ENCODE results near the gene AP1B1.

- TF ChIP-seq SP1 (IDR thresholded peaks at IDR 0.05) (no peak), TAF1 (conservative IDR thresholded peaks at IDR 0.05) (no peak), CTCF (IDR thresholded peaks at IDR 0.05; ENCODE audit: low read depth, low read length, missing input control) (no peak), RXRA (IDR thresholded peaks at IDR 0.05) (no peak), JUND (IDR thresholded peaks at IDR 0.05) (no peak), RAD21 (IDR thresholded peaks at IDR 0.05) (no peak), ZBTB33 (IDR thresholded peaks at IDR 0.05) (no peak), FOXA1 (IDR thresholded peaks at IDR 0.05) (no peak), REST (IDR thresholded peaks at IDR 0.05) (no peak), YY1 (IDR thresholded peaks at IDR 0.05) (no peak)
Observed at GRCh38 chr22:29370537-29370936, 17.8 kb downstream of the AP1B1 start.
